OCI-LY1 (cell line): Measurements from ENCODE around the gene RBM25.

Experiments
- H2AFZ ChIP-seq: fragments of 200-600 bp; sonication (generic), shearing (Covaris generic); 2 replicates; pipeline ENCODE4 v1.6.0; 2014; ENCODE audit warnings: antibody characterized with exemption, mild to moderate bottlenecking, low read length
- H3F3A ChIP-seq: fragments of 200-600 bp; sonication (generic), shearing (Covaris generic); 2 replicates; pipeline ENCODE4 v1.6.0; 2014; ENCODE audit warnings: mild to moderate bottlenecking, antibody characterized with exemption, low read length, moderate library complexity; ENCODE audit not compliant: insufficient read depth
- H3K27ac ChIP-seq: fragments of 200-600 bp; sonication (generic); 2 replicates; pipeline ENCODE4 v1.5.1; 2014; ENCODE audit warnings: low read length, mixed run types, mild to moderate bottlenecking, low read depth; ENCODE audit not compliant: poor library complexity, severe bottlenecking
- H3K27me3 ChIP-seq: fragments of 200-600 bp; sonication (generic); 2 replicates; pipeline ENCODE4 v1.6.0; 2014; ENCODE audit warnings: antibody characterized with exemption, mild to moderate bottlenecking, low read length, moderate library complexity; ENCODE audit not compliant: insufficient read depth
- H3K36me3 ChIP-seq: fragments of 200-600 bp; sonication (generic); 2 replicates; pipeline ENCODE4 v1.6.1; 2014; ENCODE audit warnings: mild to moderate bottlenecking, antibody characterized with exemption, low read length, moderate library complexity, mixed read lengths; ENCODE audit not compliant: insufficient read depth
- H3K4me1 ChIP-seq: fragments of 200-600 bp; sonication (generic); 2 replicates; pipeline ENCODE4 v1.5.1; 2014; ENCODE audit warnings: mild to moderate bottlenecking, low read length, moderate library complexity; ENCODE audit not compliant: insufficient read depth, severe bottlenecking
- H3K4me2 ChIP-seq: fragments of 200-600 bp; sonication (generic), shearing (Covaris generic); 2 replicates; pipeline ENCODE4 v1.6.1; 2014; ENCODE audit warnings: low read length
- H3K4me3 ChIP-seq: fragments of 200-600 bp; sonication (generic); 2 replicates; pipeline ENCODE4 v1.5.1; 2014; ENCODE audit warnings: low read length, low read depth, mild to moderate bottlenecking, mixed read lengths; ENCODE audit not compliant: poor library complexity, severe bottlenecking
- H3K79me2 ChIP-seq: fragments of 200-600 bp; shearing (Covaris generic); 2 replicates; pipeline ENCODE4 v1.6.1; 2016; ENCODE audit warnings: mixed run types, low read length, mixed read lengths; ENCODE audit not compliant: insufficient read depth
- H3K9ac ChIP-seq: fragments of 200-600 bp; sonication (generic), shearing (Covaris generic); 2 replicates; pipeline ENCODE4 v1.6.1; 2014; ENCODE audit warnings: mild to moderate bottlenecking, low read length, mixed read lengths
- H3K9me2 ChIP-seq: fragments of 200-600 bp; sonication (generic), shearing (Covaris generic); 2 replicates; pipeline ENCODE4 v1.6.1; 2014; ENCODE audit warnings: low read depth, mild to moderate bottlenecking, low read length, mixed read lengths
- H3K9me3 ChIP-seq: fragments of 200-600 bp; shearing (Covaris generic); 2 replicates; pipeline ENCODE4 v1.6.1; 2014; ENCODE audit warnings: low read length, mixed read lengths
- H4K20me1 ChIP-seq: fragments of 200-600 bp; sonication (generic), shearing (Covaris generic); 2 replicates; pipeline ENCODE4 v1.6.0; 2016; ENCODE audit warnings: mild to moderate bottlenecking, low read length; ENCODE audit not compliant: insufficient read depth
- EZH2 ChIP-seq: fragments of 200-600 bp; sonication (generic), shearing (Covaris generic); IDR thresholded peaks from 2 replicates; pipeline ENCODE4 v1.8.0; 2017; ENCODE audit warnings: borderline replicate concordance, mixed run types, mild to moderate bottlenecking, antibody characterized with exemption, low read length, moderate library complexity, mixed read lengths
- TF ChIP-seq, protein P1 (sequence below): fragments of 200-600 bp; sonication (generic), shearing (Covaris generic); IDR thresholded peaks from 2 replicates; pipeline ENCODE4 v1.5.1; 2017; ENCODE audit warnings: mild to moderate bottlenecking, antibody characterized with exemption, low read length, moderate library complexity, mixed read lengths

Gene RBM25

DNA sequence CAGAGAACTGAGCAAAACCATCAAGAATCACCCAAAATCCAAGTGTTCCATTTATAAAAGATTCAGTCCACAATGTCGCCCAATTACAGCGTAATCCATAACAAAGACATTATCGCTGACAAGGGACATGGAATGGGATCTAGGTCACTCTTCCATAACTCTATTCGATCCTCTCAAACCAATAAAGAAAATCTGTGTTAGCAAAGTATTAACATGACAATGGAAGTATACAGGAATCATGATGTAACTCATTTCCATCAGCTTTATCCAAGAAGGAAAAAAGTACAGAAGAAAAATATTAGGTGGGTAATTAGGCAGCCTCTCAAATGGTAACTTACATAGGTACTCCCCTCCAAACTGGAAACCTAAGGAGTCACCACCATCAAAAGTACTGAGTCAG is 36.3 kb upstream of the RBM25 start:
- Histone ChIP-seq H3K9me3 (no peaks in the 10 kb centered on the region), H3K27me3 (no peaks in the 10 kb centered on the region), H3K9me2 (no peaks in the 10 kb centered on the region), H3K36me3 (peaks cover 36% of the 10 kb centered on the region; the same call in 1 of the 2 replicates), H2AFZ (no peak overlapping the region), H4K20me1 (no peaks in the 10 kb centered on the region), H3K4me1 (peaks cover 28% of the 10 kb centered on the region), H3K27ac (no peak overlapping the region), H3K79me2 (peaks cover 22% of the 10 kb centered on the region), H3F3A (no peaks in the 10 kb centered on the region), H3K4me2 (0 out of 2 replicates have a peak overlapping the region, but pooled peaks have one; percentile 19), H3K9ac (no peak overlapping the region), H3K4me3 (no peak overlapping the region)
- TF ChIP-seq, protein P1, sequence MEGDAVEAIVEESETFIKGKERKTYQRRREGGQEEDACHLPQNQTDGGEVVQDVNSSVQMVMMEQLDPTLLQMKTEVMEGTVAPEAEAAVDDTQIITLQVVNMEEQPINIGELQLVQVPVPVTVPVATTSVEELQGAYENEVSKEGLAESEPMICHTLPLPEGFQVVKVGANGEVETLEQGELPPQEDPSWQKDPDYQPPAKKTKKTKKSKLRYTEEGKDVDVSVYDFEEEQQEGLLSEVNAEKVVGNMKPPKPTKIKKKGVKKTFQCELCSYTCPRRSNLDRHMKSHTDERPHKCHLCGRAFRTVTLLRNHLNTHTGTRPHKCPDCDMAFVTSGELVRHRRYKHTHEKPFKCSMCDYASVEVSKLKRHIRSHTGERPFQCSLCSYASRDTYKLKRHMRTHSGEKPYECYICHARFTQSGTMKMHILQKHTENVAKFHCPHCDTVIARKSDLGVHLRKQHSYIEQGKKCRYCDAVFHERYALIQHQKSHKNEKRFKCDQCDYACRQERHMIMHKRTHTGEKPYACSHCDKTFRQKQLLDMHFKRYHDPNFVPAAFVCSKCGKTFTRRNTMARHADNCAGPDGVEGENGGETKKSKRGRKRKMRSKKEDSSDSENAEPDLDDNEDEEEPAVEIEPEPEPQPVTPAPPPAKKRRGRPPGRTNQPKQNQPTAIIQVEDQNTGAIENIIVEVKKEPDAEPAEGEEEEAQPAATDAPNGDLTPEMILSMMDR, result no peak

DNA sequence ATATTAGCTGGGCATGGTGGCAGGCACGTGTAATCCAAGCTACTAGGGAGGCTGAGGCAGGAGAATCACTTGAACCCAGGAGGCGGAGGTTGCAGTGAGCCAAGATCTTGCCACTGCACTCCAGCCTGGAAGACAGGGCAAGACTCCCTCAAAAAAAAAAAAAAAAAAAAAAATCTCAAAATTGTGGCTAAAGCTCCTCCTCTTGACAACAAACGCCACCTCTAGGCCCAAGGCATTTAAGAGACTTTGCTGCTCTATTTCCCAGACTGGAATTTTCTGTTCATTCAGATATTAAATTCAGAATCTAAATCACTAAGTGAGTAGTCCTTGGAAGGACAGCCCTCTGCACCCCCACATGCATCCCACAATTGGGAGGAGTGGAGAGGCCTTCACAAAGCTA is 32.8 kb upstream of the RBM25 start:
- H3K4me3 ChIP-seq, result peak overlapping the region; percentile 82
- peaks cover 22% of the 10 kb centered on the region for H3K79me2 ChIP-seq
- no peak overlapping the region for H3K27ac ChIP-seq
- peaks cover 34% of the 10 kb centered on the region for H3K4me1 ChIP-seq
- no peaks in the 10 kb centered on the region for H3K27me3 ChIP-seq
- H3K9ac ChIP-seq, result peak overlapping the region; percentile 77; the same call in 1 of the 2 replicates
- TF ChIP-seq, protein P1, result no peak
- TF ChIP-seq EZH2, result no peak
- no peaks in the 10 kb centered on the region for H3F3A ChIP-seq
- H3K9me3 ChIP-seq, result no peaks in the 10 kb centered on the region
- H3K36me3 ChIP-seq, result peaks cover 28% of the 10 kb centered on the region; the same call in 1 of the 2 replicates
- peak overlapping the region; percentile 83 for H3K4me2 ChIP-seq
- H4K20me1 ChIP-seq, result no peaks in the 10 kb centered on the region
- no peaks in the 10 kb centered on the region for H3K9me2 ChIP-seq
- H2AFZ ChIP-seq, result no peak overlapping the region

DNA sequence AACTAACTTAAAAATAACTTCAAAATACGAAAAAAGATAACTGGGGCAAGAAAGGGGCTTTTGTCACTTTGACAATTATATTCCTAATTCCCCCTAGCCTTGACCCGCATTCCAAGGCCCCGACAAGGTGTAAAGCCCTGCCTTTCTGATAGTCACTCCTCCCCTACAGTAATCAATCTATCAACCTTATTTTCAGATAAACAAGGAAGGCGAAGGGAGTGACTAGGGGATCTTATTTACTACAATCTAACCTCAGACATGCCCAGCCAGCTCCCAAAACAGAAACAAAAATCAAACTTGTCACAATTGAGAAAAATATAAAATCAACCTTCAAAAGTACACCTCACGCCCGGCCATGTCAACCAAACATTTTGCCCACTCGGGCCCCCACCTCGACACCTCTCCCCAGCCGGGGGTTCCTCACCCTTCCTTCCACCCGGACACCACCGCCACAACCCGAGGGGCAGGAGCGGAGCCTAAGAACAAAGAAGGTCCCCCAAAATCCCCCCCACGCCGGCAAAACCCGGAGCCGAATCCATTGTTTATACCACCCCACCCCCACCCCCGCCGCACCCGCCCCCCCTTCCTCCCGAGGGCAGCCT is 32.0 kb upstream of the RBM25 start:
- H3F3A ChIP-seq, result no peaks in the 10 kb centered on the region
- H3K9ac ChIP-seq, result peak overlapping the region; percentile 77
- H3K79me2 ChIP-seq, result peaks cover 22% of the 10 kb centered on the region
- no peaks in the 10 kb centered on the region for H3K27me3 ChIP-seq
- H2AFZ ChIP-seq, result no peak overlapping the region
- peak overlapping the region; percentile 82 for H3K4me3 ChIP-seq
- peak overlapping the region; percentile 83 for H3K4me2 ChIP-seq
- no peak for TF ChIP-seq EZH2
- TF ChIP-seq, protein P1, result no peak
- no peaks in the 10 kb centered on the region for H4K20me1 ChIP-seq
- no peaks in the 10 kb centered on the region for H3K9me3 ChIP-seq
- no peak overlapping the region for H3K27ac ChIP-seq
- H3K4me1 ChIP-seq, result peaks cover 34% of the 10 kb centered on the region
- H3K36me3 ChIP-seq, result peaks cover 28% of the 10 kb centered on the region; the same call in 1 of the 2 replicates
- no peaks in the 10 kb centered on the region for H3K9me2 ChIP-seq
